AG10803 (cell line): ENCODE measurements around the gene MCM3AP.

Source experiments
- DNase-seq: peaks from one replicate; pipeline ENCODE4 v3.0.0; 2010; ENCODE audit warnings: low read depth
- H3K4me3 ChIP-seq: 2 replicates; pipeline ENCODE4 v1.5.1; 2011; ENCODE audit warnings: mild to moderate bottlenecking, low read length, control low read depth
- TF ChIP-seq, protein P1 (sequence below): conservative IDR thresholded peaks from 2 replicates; pipeline ENCODE4 v1.5.1; 2011; ENCODE audit warnings: mild to moderate bottlenecking, low read length, control low read depth, inconsistent platforms

MCM3AP gene

DNA sequence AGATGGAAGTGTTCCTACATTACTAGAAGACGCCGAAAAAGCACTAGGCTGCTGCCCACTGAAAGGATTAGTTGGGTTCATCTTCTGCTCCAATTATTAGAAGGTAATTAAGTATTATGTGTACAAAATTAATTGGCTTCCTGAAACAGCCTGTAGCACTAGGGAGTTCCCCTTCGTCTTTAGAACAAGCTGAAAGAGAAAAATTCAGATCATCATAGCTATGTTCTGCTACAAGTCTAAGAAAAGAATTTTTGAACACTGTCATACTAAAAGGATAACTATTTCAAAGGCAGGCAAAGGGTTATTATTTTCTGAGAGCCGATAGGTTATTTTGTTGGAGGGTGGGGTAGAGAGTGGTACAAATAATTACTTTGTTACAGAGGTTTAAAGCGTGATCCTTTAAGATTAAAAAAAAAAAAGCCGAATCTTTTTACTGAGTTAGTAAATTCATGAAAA lies at the start of gene MCM3AP:
Gene MCM3AP, minus strand, starts transcription at position 406 of the 456 bp plus-strand sequence. Its CDS starts 325 bp downstream, at position 81.
- peak within 1 kb of the TSS; percentile 77 for H3K4me3 ChIP-seq
- TF ChIP-seq, protein P1, sequence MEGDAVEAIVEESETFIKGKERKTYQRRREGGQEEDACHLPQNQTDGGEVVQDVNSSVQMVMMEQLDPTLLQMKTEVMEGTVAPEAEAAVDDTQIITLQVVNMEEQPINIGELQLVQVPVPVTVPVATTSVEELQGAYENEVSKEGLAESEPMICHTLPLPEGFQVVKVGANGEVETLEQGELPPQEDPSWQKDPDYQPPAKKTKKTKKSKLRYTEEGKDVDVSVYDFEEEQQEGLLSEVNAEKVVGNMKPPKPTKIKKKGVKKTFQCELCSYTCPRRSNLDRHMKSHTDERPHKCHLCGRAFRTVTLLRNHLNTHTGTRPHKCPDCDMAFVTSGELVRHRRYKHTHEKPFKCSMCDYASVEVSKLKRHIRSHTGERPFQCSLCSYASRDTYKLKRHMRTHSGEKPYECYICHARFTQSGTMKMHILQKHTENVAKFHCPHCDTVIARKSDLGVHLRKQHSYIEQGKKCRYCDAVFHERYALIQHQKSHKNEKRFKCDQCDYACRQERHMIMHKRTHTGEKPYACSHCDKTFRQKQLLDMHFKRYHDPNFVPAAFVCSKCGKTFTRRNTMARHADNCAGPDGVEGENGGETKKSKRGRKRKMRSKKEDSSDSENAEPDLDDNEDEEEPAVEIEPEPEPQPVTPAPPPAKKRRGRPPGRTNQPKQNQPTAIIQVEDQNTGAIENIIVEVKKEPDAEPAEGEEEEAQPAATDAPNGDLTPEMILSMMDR = no peak
- no peak for DNase-seq

DNA sequence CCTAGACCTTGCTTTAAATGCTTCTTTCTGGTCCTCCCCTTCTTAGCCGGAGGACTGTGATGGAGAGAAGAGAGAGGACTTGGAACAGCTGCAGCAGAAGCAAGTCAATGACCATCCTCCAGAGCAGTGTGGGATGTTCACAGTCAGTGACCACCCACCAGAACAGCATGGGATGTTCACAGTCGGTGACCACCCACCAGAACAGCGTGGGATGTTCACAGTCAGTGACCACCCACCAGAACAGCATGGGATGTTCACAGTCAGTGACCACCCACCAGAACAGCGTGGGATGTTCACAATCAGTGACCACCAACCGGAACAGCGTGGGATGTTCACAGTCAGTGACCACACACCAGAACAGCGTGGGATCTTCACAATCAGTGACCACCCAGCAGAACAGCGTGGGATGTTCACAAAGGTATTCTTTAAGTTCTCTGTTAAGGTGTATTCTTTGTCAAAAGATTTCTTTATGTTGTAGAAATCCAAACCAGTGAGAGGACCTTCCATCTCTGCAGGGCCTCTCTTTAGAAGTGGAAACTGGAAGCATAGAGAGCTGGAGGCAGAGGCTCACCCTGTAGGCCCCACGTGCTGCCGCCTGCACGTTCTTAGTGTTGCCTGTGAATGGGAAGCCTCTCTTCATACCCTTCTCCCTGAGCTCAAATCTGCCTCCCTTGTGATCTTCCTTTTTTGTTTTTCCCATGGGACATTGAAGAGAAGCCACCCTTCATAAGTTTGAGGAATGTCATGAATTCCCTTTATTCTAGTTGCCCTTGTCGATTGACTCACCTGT lies 49.1 kb upstream of the MCM3AP start:
- TF ChIP-seq, protein P1 = no peak
- H3K4me3 ChIP-seq = no peak overlapping the region
- DNase-seq = no peak

DNA sequence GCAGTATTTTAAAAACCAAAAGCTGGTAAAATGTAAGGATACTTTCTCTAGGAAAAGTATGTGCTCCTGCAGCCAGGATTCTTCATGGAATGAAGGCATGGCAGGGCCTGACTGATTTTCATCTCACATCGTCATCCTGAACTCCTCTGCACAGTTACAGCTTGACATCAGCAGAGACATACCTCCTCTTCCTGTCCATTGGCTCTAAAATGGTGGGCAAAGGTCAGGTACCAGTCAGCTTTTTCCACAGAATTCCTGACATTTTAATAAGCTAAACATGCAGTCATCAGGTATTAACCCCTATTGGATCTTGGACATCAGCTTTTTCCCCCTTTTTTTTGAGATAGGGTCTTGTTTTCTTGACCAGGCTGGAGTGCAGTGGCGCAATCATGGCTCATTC lies 44.4 kb upstream of the MCM3AP start:
- DNase-seq = no peak
- no peak overlapping the region for H3K4me3 ChIP-seq
- TF ChIP-seq, protein P1 = no peak

DNA sequence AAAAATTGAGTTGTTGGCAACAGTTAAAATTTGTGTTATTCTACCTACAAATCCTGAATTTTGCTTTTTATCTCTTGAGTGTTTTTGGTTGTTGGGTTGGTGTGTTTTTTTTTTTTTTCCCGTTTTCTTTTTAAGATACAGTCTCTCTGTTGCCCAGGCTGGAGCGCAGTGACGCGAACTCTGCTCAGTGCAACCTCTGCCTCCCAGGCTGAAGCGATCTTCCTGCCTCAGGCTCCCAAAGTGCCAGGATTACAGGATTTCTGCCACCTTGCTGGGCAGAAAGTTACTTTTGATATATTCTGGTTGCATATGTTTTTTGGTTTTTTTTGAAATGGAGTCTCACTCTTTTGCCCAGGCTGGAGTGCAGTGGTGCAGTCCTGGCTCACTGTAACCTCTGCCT lies 42.7 kb upstream of the MCM3AP start:
- DNase-seq = no peak
- TF ChIP-seq, protein P1 = no peak
- H3K4me3 ChIP-seq = no peak overlapping the region

DNA sequence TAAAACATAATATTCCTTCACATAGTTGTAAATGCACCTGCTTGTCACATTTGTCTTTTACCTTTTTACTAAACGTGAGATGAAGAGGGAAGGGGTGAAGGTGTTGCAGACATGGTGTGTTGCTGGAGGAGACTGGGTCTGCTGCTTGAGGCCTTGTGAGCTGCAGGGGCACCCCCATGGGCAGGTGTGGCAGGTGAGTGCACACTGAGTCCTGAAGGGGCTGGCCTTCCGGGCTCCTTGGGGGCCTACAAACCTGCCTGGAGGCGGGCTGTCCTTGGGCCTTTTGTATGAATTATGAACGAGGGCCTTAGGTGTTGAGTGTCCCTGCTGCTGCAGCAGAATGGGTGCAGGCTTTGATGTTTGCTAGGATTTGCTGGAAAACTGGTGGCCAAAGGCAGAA lies 42.3 kb upstream of the MCM3AP start:
- TF ChIP-seq, protein P1 = no peak
- no peak for DNase-seq
- H3K4me3 ChIP-seq = no peak overlapping the region

DNA sequence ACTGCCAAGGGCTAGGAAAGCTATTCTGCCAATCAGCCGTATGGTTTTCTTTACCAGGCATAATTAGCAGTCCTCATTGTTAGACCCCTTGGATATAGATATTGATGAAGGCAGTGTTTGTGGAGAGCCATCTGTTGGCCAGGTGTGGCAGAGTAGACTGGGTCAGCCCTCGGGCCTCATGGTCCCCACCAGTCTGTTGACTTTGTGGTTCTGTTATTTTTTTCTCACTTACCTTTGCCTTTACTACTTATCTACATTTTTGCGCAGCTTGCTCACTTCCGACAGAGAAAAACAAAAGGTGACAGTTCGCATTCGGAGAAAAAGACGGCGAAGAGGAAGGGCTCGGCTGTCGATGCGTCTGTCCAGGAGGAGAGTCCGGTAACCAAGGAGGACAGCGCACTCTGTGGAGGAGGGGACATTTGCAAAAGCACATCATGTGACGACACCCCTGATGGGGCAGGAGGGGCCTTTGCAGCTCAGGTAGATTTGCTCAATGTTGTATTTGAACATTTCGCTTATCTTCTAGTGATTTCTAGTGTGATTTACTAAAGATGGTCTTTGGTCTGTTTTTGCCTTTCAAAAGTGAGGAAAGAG lies 40.8 kb upstream of the MCM3AP start:
- DNase-seq = no peak

More for the DNA sequence above, 40.8 kb upstream of the MCM3AP start:
- H3K4me3 ChIP-seq = no peak overlapping the region
- TF ChIP-seq, protein P1 = no peak
